Endodermal cell (in vitro differentiated cells): ENCODE data around the gene NAPB. TPM values are rescaled to one million over a fixed set of nuclear protein-coding genes. Genes with fewer than 3 reads are reported as not detected.

Source experiments
- DNase-seq: peaks from one replicate; pipeline ENCODE4 v3.0.0-alpha.2; 2017
- H3K27ac ChIP-seq: 2 replicates; pipeline ENCODE4 v1.5.1; 2013; ENCODE audit warnings: mild to moderate bottlenecking, low read depth, low read length, moderate library complexity
- H3K27me3 ChIP-seq: 2 replicates; pipeline ENCODE4 v1.6.1; 2013; ENCODE audit warnings: mild to moderate bottlenecking, low read length, moderate library complexity; ENCODE audit not compliant: insufficient read depth, control insufficient read depth, poor library complexity, severe bottlenecking
- H3K36me3 ChIP-seq: 2 replicates; pipeline ENCODE4 v1.7.0; 2013; ENCODE audit warnings: mild to moderate bottlenecking, low read length, moderate library complexity; ENCODE audit not compliant: control insufficient read depth, insufficient read depth
- H3K4me1 ChIP-seq: one replicate; pipeline ENCODE4 v1.7.0; 2013; ENCODE audit warnings: low read length; ENCODE audit not compliant: control insufficient read depth, insufficient read depth
- H3K4me3 ChIP-seq: 2 replicates; pipeline ENCODE4 v1.5.1; 2013; ENCODE audit warnings: mild to moderate bottlenecking, low read length, moderate library complexity
- H3K9ac ChIP-seq: 2 replicates; pipeline ENCODE4 v1.6.1; 2013; ENCODE audit warnings: mild to moderate bottlenecking, low read length, moderate library complexity; ENCODE audit not compliant: poor library complexity, severe bottlenecking; ENCODE audit errors: extremely low read depth
- H3K9me3 ChIP-seq: 2 replicates; pipeline ENCODE4 v1.6.1; 2013; ENCODE audit warnings: mild to moderate bottlenecking, low read length, moderate library complexity; ENCODE audit not compliant: control insufficient read depth
- H3K27ac Mint-ChIP-seq: 2 replicates; pipeline ENCODE4 v1.8.0; 2020; ENCODE audit warnings: mixed read lengths
- H3K27me3 Mint-ChIP-seq: 2 replicates; pipeline ENCODE4 v1.8.0; 2021; ENCODE audit warnings: mild to moderate bottlenecking, mixed read lengths; ENCODE audit not compliant: insufficient read depth
- H3K36me3 Mint-ChIP-seq: 2 replicates; pipeline ENCODE4 v1.8.0; 2020; ENCODE audit warnings: low read depth, mixed read lengths
- H3K4me1 Mint-ChIP-seq: 2 replicates; pipeline ENCODE4 v1.8.0; 2020; ENCODE audit warnings: mixed read lengths
- H3K4me3 Mint-ChIP-seq: 2 replicates; pipeline ENCODE4 v1.8.0; 2020; ENCODE audit warnings: mild to moderate bottlenecking, moderate library complexity, mixed read lengths
- H3K9me3 Mint-ChIP-seq: 2 replicates; pipeline ENCODE4 v1.8.0; 2020; ENCODE audit warnings: mild to moderate bottlenecking, mixed read lengths
- WGBS, 2 experiments: methylation state at CpG; one replicate each; pipeline versions ENCODE4 v1.1.5 to v1.1.7; 2013; ENCODE audit warnings: missing lambda C conversion rate in 2 of 2, mixed read lengths in 1 of 2; ENCODE audit not compliant: insufficient coverage in 1 of 2, insufficient read length in 1 of 2; 5-methylcytosine and 5-hydroxymethylcytosine counted together
- total RNA-seq, 2 donors: library from RNA; stranded (reverse); fragmentation: NEBNext Ultra II Directional in 1 of 2; extraction: Animal tissue kit (Norgen Biotek cat#: 25700) in 1 of 2; gene quantifications; 2 replicates in 1 of 2; 3 replicates in 1 of 2; pipeline ENCODE4 v1.2.1, GENCODE V29; 2021
- TF ChIP-seq, protein P1 (sequence below): fragments of 200-600 bp; sonication (generic); conservative IDR thresholded peaks from 2 replicates; pipeline ENCODE4 v1.5.0; 2021; ENCODE audit warnings: antibody characterized with exemption, mild to moderate bottlenecking

Gene NAPB
- total RNA-seq, 2 donors from 2014 or later, result 15.7 to 16.5 TPM

GRCh38 chr20:23459461-23460150, 38.3 kb upstream of the NAPB start:
- Mint-ChIP-seq H3K27me3 (no peaks in the 10 kb centered on the region), H3K27ac (no peak overlapping the region), H3K36me3 (no peaks in the 10 kb centered on the region), H3K4me3 (no peak overlapping the region), H3K4me1 (peaks cover 2% of the 10 kb centered on the region), H3K9me3 (peaks cover 24% of the 10 kb centered on the region)
- TF ChIP-seq, protein P1, sequence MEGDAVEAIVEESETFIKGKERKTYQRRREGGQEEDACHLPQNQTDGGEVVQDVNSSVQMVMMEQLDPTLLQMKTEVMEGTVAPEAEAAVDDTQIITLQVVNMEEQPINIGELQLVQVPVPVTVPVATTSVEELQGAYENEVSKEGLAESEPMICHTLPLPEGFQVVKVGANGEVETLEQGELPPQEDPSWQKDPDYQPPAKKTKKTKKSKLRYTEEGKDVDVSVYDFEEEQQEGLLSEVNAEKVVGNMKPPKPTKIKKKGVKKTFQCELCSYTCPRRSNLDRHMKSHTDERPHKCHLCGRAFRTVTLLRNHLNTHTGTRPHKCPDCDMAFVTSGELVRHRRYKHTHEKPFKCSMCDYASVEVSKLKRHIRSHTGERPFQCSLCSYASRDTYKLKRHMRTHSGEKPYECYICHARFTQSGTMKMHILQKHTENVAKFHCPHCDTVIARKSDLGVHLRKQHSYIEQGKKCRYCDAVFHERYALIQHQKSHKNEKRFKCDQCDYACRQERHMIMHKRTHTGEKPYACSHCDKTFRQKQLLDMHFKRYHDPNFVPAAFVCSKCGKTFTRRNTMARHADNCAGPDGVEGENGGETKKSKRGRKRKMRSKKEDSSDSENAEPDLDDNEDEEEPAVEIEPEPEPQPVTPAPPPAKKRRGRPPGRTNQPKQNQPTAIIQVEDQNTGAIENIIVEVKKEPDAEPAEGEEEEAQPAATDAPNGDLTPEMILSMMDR, result no peak
- no peak for DNase-seq
- Histone ChIP-seq H3K9me3 (peaks cover 9% of the 10 kb centered on the region), H3K4me1 (no peaks in the 10 kb centered on the region), H3K27ac (no peak overlapping the region), H3K4me3 (no peak overlapping the region), H3K27me3 (no peaks in the 10 kb centered on the region), H3K36me3 (no peaks in the 10 kb centered on the region), H3K9ac (no peak overlapping the region)
- 90 to 92% methylated on average over 2 to 3 of the region's 3 CpGs for WGBS, 2 experiments

DNA sequence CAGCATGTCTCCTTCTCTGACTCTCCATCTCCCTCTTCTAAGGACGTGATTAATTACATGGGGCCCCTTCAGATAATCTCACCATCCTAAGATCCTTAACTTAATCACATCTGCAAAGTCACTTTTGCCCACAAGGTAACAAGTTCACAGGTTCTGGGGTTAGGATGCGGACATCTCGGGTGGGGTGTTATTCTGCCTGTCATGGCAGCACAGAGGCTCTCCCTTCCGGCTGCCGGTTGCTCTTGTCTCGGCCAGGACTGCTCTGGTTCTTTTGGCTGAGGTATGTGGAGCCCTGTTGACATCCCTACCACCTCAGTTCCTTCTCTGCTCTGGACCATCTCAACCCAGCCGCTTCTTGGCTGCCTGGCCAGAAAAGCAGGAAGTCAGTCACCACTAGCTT, 35.6 kb upstream of the NAPB start:
- Histone ChIP-seq H3K4me3 (no peak overlapping the region), H3K4me1 (no peaks in the 10 kb centered on the region), H3K36me3 (no peaks in the 10 kb centered on the region), H3K27ac (no peak overlapping the region), H3K27me3 (no peaks in the 10 kb centered on the region), H3K9ac (no peak overlapping the region), H3K9me3 (no peaks in the 10 kb centered on the region)
- Mint-ChIP-seq H3K36me3 (no peaks in the 10 kb centered on the region), H3K9me3 (peaks cover 4% of the 10 kb centered on the region), H3K4me3 (no peak overlapping the region), H3K27me3 (no peaks in the 10 kb centered on the region), H3K4me1 (peaks cover 9% of the 10 kb centered on the region), H3K27ac (no peak overlapping the region)
- TF ChIP-seq, protein P1, result no peak
- DNase-seq, result no peak
- 90 to 100% methylated on average over 4 to 7 of the region's 7 CpGs for WGBS, 2 experiments

- Histone ChIP-seq H3K4me1 (no peaks in the 10 kb centered on the region), H3K4me3 (no peak overlapping the region), H3K27me3 (no peaks in the 10 kb centered on the region), H3K9ac (no peak overlapping the region), H3K9me3 (no peaks in the 10 kb centered on the region), H3K36me3 (no peaks in the 10 kb centered on the region), H3K27ac (no peak overlapping the region)
- Mint-ChIP-seq H3K36me3 (no peaks in the 10 kb centered on the region), H3K4me1 (peaks cover 13% of the 10 kb centered on the region), H3K9me3 (peaks cover 4% of the 10 kb centered on the region), H3K4me3 (no peak overlapping the region), H3K27ac (no peak overlapping the region), H3K27me3 (no peaks in the 10 kb centered on the region)
- TF ChIP-seq, protein P1, result no peak
- DNase-seq, result no peak
- 86 to 90% methylated on average over 2 to 3 of the region's 3 CpGs for WGBS, 2 experiments
Measured at GRCh38 chr20:23456409-23456808, 35.1 kb upstream of the NAPB start.
